T-cell (primary cell): ENCODE data around the gene NEK7. TPM values are rescaled to one million over a fixed set of nuclear protein-coding genes. Genes with fewer than 3 reads are reported as not detected.

ENCODE experiments used
- ATAC-seq, 4 experiments: fragments of 200-7000 bp in 3 of 4; fragments of 150-1000 bp in 1 of 4; cut with Tn5 transposase; replicated peaks in 1 of 4; 1 replicate in 3 of 4; 2 replicates in 1 of 4; pipeline ENCODE4 v1.10.0; 2021; ENCODE audit warnings: moderate library complexity in 3 of 4, mild to moderate bottlenecking in 2 of 4, moderate number of reproducible peaks in 1 of 4
- CTCF ChIA-PET, 2 donors: fragments of 300-600 bp; sonication (Branson Sonifier 250); formaldehyde crosslinking; loops; one replicate each; lab custom pipeline; 2022; ENCODE audit warnings: antibody characterized with exemption in 2 of 2; lab: Charles Lee
- POLR2A ChIA-PET, 2 donors: fragments of 300-600 bp; sonication (Branson Sonifier 250); formaldehyde crosslinking; loops; one replicate each; lab custom pipeline; 2022; ENCODE audit warnings: antibody characterized with exemption in 2 of 2; lab: Charles Lee
- DNase-seq, 35 experiments: peaks; one replicate each; pipeline versions ENCODE4 v3.0.0 to v3.0.0-alpha.2; 2013 to 2023
- H3K27ac ChIP-seq: one replicate; pipeline ENCODE4 v1.5.1; 2013; ENCODE audit warnings: low read length
- H3K27me3 ChIP-seq, 2 experiments: replicated peaks in 1 of 2; 1 replicate in 1 of 2; 2 replicates in 1 of 2; pipeline versions ENCODE4 v1.6.1 to v1.7.0; 2013; ENCODE audit warnings: low read length in 1 of 2, mixed read lengths in 1 of 2; ENCODE audit not compliant: control insufficient read depth in 2 of 2, insufficient read depth in 2 of 2; ENCODE audit errors: extremely low read depth in 1 of 2
- H3K36me3 ChIP-seq, 2 donors: 1 replicate in 1 of 2; 2 replicates in 1 of 2; pipeline versions ENCODE4 v1.6.1 to v1.7.0; 2013; ENCODE audit warnings: low read length in 1 of 2; ENCODE audit not compliant: control insufficient read depth in 2 of 2, insufficient read depth in 1 of 2; ENCODE audit errors: extremely low read depth in 1 of 2
- H3K4me1 ChIP-seq, 2 experiments: 1 replicate in 1 of 2; 2 replicates in 1 of 2; pipeline versions ENCODE4 v1.6.1 to v1.7.0; 2013; ENCODE audit warnings: low read length in 2 of 2, mixed read lengths in 1 of 2; ENCODE audit not compliant: insufficient read depth in 2 of 2, control insufficient read depth in 1 of 2; ENCODE audit errors: extremely low read depth in 1 of 2
- H3K4me3 ChIP-seq, 2 donors: 1 replicate in 1 of 2; 2 replicates in 1 of 2; pipeline versions ENCODE4 v1.5.1 to v1.7.0; 2013; ENCODE audit warnings: mild to moderate bottlenecking in 2 of 2, low read length in 1 of 2, moderate library complexity in 1 of 2; ENCODE audit not compliant: control insufficient read depth in 1 of 2; ENCODE audit errors: extremely low read depth in 1 of 2
- H3K9me3 ChIP-seq: 2 replicates; pipeline ENCODE4 v1.7.0; 2013
- H3K27ac Mint-ChIP-seq, 2 donors: one replicate each; pipeline ENCODE4 v1.8.0; 2020 to 2021; ENCODE audit warnings: mild to moderate bottlenecking in 2 of 2, mixed read lengths in 2 of 2
- H3K27me3 Mint-ChIP-seq, 2 donors: one replicate each; pipeline ENCODE4 v1.8.0; 2021 to 2022; ENCODE audit warnings: mixed read lengths in 2 of 2
- H3K36me3 Mint-ChIP-seq: one replicate; pipeline ENCODE4 v1.8.0; 2021; ENCODE audit warnings: mixed read lengths
- H3K4me1 Mint-ChIP-seq, 3 donors: one replicate each; pipeline ENCODE4 v1.8.0; 2020 to 2022; ENCODE audit warnings: mixed read lengths in 3 of 3, mild to moderate bottlenecking in 1 of 3
- H3K4me3 Mint-ChIP-seq, 3 donors: one replicate each; pipeline ENCODE4 v1.8.0; 2020 to 2022; ENCODE audit warnings: mild to moderate bottlenecking in 3 of 3, mixed read lengths in 3 of 3, moderate library complexity in 3 of 3
- H3K9me3 Mint-ChIP-seq, 3 donors: one replicate each; pipeline ENCODE4 v1.8.0; 2020 to 2022; ENCODE audit warnings: mixed read lengths in 3 of 3
- WGBS: methylation state at CpG from one replicate; pipeline ENCODE4 v1.1.5; 2013; ENCODE audit warnings: missing lambda C conversion rate; ENCODE audit not compliant: insufficient coverage; 5-methylcytosine and 5-hydroxymethylcytosine counted together
- total RNA-seq, 35 experiments: library from RNA in 6 of 35; stranded (reverse) in 6 of 35; fragments of 120-200 nt in 1 of 35; gene quantifications; one replicate each; pipeline versions ENCODE4 v1.2.1 to v1.2.4 and lab custom pipeline; 2013 to 2026

The NEK7 gene
- total RNA-seq, 5 donors from 2014 or later (not counting 1 experiment from before 2014, with no cell fraction given), result 31.8 to 75.4 (median 69.9) TPM

- ATAC-seq (no peak), DNase-seq (no peak)
- Histone ChIP-seq H3K4me3 (no peak overlapping the region), H3K9me3 (no peaks in the 10 kb centered on the region), H3K4me1 (no peaks in the 10 kb centered on the region), H3K36me3 (peaks cover 0 to 4% of the 10 kb centered on the region in 2 donors), H3K27me3 (no peaks in the 10 kb centered on the region), H3K27ac (no peak overlapping the region)
- H3K4me1 Mint-ChIP-seq, result peaks cover 13 to 25% (median 22%) of the 10 kb centered on the region in 3 donors
- CTCF ChIA-PET, result interaction anchor here in 1 of 2 donors (1.2 kb wide), 1 partner anchor 17 kb away, joined by 3 read pairs; no protein-coding TSS in a partner anchor
- H3K27ac Mint-ChIP-seq, result peak overlapping the region in 1 of 2 donors; percentile 7
- 100% methylated on average over 3 of the region's 6 CpGs for WGBS
- no peaks in the 10 kb centered on the region for H3K9me3 Mint-ChIP-seq
- POLR2A ChIA-PET, result no interaction called here
- no peaks in the 10 kb centered on the region for H3K27me3 Mint-ChIP-seq
- peaks cover 38% of the 10 kb centered on the region for H3K36me3 Mint-ChIP-seq
- H3K4me3 Mint-ChIP-seq, result no peak overlapping the region
Measured at GRCh38 chr1:198283222-198283621, 126.4 kb downstream of the NEK7 start.

- no peak overlapping the region for H3K4me3 Mint-ChIP-seq
- H3K36me3 Mint-ChIP-seq, result peaks cover 36% of the 10 kb centered on the region
- Histone ChIP-seq H3K4me3 (no peak overlapping the region), H3K36me3 (peaks cover 0 to 4% of the 10 kb centered on the region in 2 donors), H3K27me3 (no peaks in the 10 kb centered on the region), H3K4me1 (no peaks in the 10 kb centered on the region), H3K27ac (no peak overlapping the region), H3K9me3 (no peaks in the 10 kb centered on the region)
- no peak for DNase-seq
- no peaks in the 10 kb centered on the region for H3K9me3 Mint-ChIP-seq
- H3K4me1 Mint-ChIP-seq, result peaks cover 5 to 27% (median 26%) of the 10 kb centered on the region in 3 donors
- H3K27ac Mint-ChIP-seq, result no peak overlapping the region
- no peak for ATAC-seq
- no CpG with 5 or more reads among the region's 4 CpGs for WGBS
- POLR2A ChIA-PET, result no interaction called here
- CTCF ChIA-PET, result interaction anchor here in 1 of 2 donors (0.7 to 1.2 kb wide), 3 partner anchors 11 to 888 kb away, joined by 3 to 4 read pairs (median 3); no protein-coding TSS in a partner anchor
- H3K27me3 Mint-ChIP-seq, result no peaks in the 10 kb centered on the region
Measured at GRCh38 chr1:198287916-198288315, 131.1 kb downstream of the NEK7 start.

GRCh38 chr1:198290089-198290683 is 133.4 kb downstream of the NEK7 start:
- Mint-ChIP-seq H3K36me3 (peaks cover 40% of the 10 kb centered on the region), H3K4me3 (no peak overlapping the region), H3K27me3 (no peaks in the 10 kb centered on the region), H3K9me3 (no peaks in the 10 kb centered on the region), H3K27ac (no peak overlapping the region), H3K4me1 (peaks cover 4 to 22% (median 19%) of the 10 kb centered on the region in 3 donors)
- POLR2A ChIA-PET, result interaction anchor here (0.5 to 0.6 kb wide), 2 partner anchors 37 to 135 kb away, joined by 4 read pairs; no protein-coding TSS in a partner anchor
- Histone ChIP-seq H3K9me3 (no peaks in the 10 kb centered on the region), H3K4me3 (no peak overlapping the region), H3K27ac (no peak overlapping the region), H3K27me3 (no peaks in the 10 kb centered on the region), H3K4me1 (no peaks in the 10 kb centered on the region), H3K36me3 (peaks cover 0 to 5% of the 10 kb centered on the region in 2 donors)
- ATAC-seq (no peak), DNase-seq (no peak)
- CTCF ChIA-PET, result interaction anchor here (0.6 kb wide), 2 partner anchors 9 to 177 kb away, joined by 3 read pairs; no protein-coding TSS in a partner anchor
- WGBS, result 100% methylated on average over 1 of the region's 7 CpGs

- no peak for ATAC-seq
Measured at GRCh38 chr1:198291036-198291435, 134.2 kb downstream of the NEK7 start.

GRCh38 chr1:198291924-198292323 is 135.1 kb downstream of the NEK7 start:
- Histone ChIP-seq H3K9me3 (no peaks in the 10 kb centered on the region), H3K27me3 (no peaks in the 10 kb centered on the region), H3K27ac (no peak overlapping the region), H3K4me3 (no peak overlapping the region), H3K4me1 (no peaks in the 10 kb centered on the region), H3K36me3 (peaks cover 0 to 3% of the 10 kb centered on the region in 2 donors)
- H3K27ac Mint-ChIP-seq, result no peak overlapping the region
- POLR2A ChIA-PET, result no interaction called here
- no peaks in the 10 kb centered on the region for H3K9me3 Mint-ChIP-seq
- no peak overlapping the region for H3K4me3 Mint-ChIP-seq
- ATAC-seq, result no peak
- H3K27me3 Mint-ChIP-seq, result no peaks in the 10 kb centered on the region
- CTCF ChIA-PET, result no interaction called here
- peaks cover 4 to 24% (median 19%) of the 10 kb centered on the region in 3 donors for H3K4me1 Mint-ChIP-seq
- no peak for DNase-seq
- H3K36me3 Mint-ChIP-seq, result peaks cover 46% of the 10 kb centered on the region

More at GRCh38 chr1:198291036-198291435, 134.2 kb downstream of the NEK7 start:
- peak overlapping the region in 1 of 2 donors; percentile 54 for H3K27ac Mint-ChIP-seq
- H3K27me3 ChIP-seq, result no peaks in the 10 kb centered on the region
- no peak for DNase-seq
- H3K27me3 Mint-ChIP-seq, result no peaks in the 10 kb centered on the region
- H3K9me3 ChIP-seq, result no peaks in the 10 kb centered on the region
- H3K4me1 ChIP-seq, result no peaks in the 10 kb centered on the region
- H3K4me3 Mint-ChIP-seq, result no peak overlapping the region
- no peak overlapping the region for H3K4me3 ChIP-seq
- H3K27ac ChIP-seq, result no peak overlapping the region
- H3K36me3 Mint-ChIP-seq, result peaks cover 48% of the 10 kb centered on the region
- peaks cover 4 to 24% (median 19%) of the 10 kb centered on the region in 3 donors for H3K4me1 Mint-ChIP-seq
- ChIA-PET CTCF (no interaction called here), POLR2A (interaction anchor here (0.5 to 0.6 kb wide), 2 partner anchors 38 to 575 kb away, joined by 3 to 4 read pairs; no protein-coding TSS in a partner anchor)
- no peaks in the 10 kb centered on the region for H3K9me3 Mint-ChIP-seq
- H3K36me3 ChIP-seq, result peaks cover 0 to 3% of the 10 kb centered on the region in 2 donors

GRCh38 chr1:198295225-198295624 is 138.4 kb downstream of the NEK7 start:
- H3K4me1 ChIP-seq, result no peaks in the 10 kb centered on the region
- Mint-ChIP-seq H3K36me3 (peaks cover 54% of the 10 kb centered on the region), H3K27me3 (no peaks in the 10 kb centered on the region), H3K4me1 (peaks cover 6 to 16% (median 9%) of the 10 kb centered on the region in 3 donors), H3K27ac (no peak overlapping the region), H3K4me3 (no peak overlapping the region), H3K9me3 (no peaks in the 10 kb centered on the region)
- ATAC-seq, result no peak
- H3K36me3 ChIP-seq, result peaks cover under 1 to 24% of the 10 kb centered on the region in 2 donors
- no peak overlapping the region for H3K27ac ChIP-seq
- POLR2A ChIA-PET, result interaction anchor here (0.6 to 0.7 kb wide), 3 partner anchors 20 to 774 kb away, joined by 3 to 6 read pairs (median 3); no protein-coding TSS in a partner anchor
- no peaks in the 10 kb centered on the region for H3K9me3 ChIP-seq
- CTCF ChIA-PET, result no interaction called here
- 100% methylated on average over 2 of the region's 8 CpGs for WGBS
- no peak overlapping the region for H3K4me3 ChIP-seq
- no peaks in the 10 kb centered on the region for H3K27me3 ChIP-seq
- no peak for DNase-seq
